Pancreas (tissue), 10 donors: ENCODE results near the gene DSP. TPM values are rescaled to one million over a fixed set of nuclear protein-coding genes. Genes with fewer than 3 reads are reported as not detected.

ENCODE experiments used
- ATAC-seq, 4 donors: fragments of 200-7000 bp; cut with Tn5 transposase; one replicate each; pipeline versions ENCODE4 v1.8.0 to v1.9.1; 2020; ENCODE audit warnings: mild to moderate bottlenecking in 4 of 4, moderate library complexity in 4 of 4
- DNase-seq, 6 donors: peaks; one replicate each; pipeline ENCODE4 v3.0.0-alpha.2; 2020
- FAIRE-seq: peaks from 2 replicates; lab custom pipeline; 2012; peaks lifted over from hg19 to GRCh38; lab: Jason Lieb, UNC
- H3K27ac ChIP-seq, 4 donors: fragments of 200-600 bp; sonication (generic); 1 replicate in 3 of 4; 2 replicates in 1 of 4; pipeline versions ENCODE4 v1.5.0 to v1.8.0; 2020
- H3K27me3 ChIP-seq, 4 donors: fragments of 200-600 bp; one replicate each; pipeline ENCODE4 v1.8.0; 2021
- H3K36me3 ChIP-seq, 3 donors: fragments of 200-600 bp; sonication (generic) in 1 of 3; one replicate each; pipeline versions ENCODE4 v1.5.0 to v1.8.0; 2020 to 2021
- H3K4me1 ChIP-seq, 3 donors: fragments of 200-600 bp; one replicate each; pipeline ENCODE4 v1.8.0; 2021
- H3K4me3 ChIP-seq, 4 donors: fragments of 200-600 bp; sonication (generic) in 2 of 4; one replicate each; pipeline versions ENCODE4 v1.5.0 to v1.8.0; 2020 to 2021
- H3K9me3 ChIP-seq, 4 donors: fragments of 200-600 bp; one replicate each; pipeline ENCODE4 v1.8.0; 2021
- CTCF ChIP-seq, 4 donors: fragments of 200-600 bp; sonication (generic) in 3 of 4; IDR thresholded peaks; one replicate each; pipeline versions ENCODE4 v1.5.0 to v1.8.0; 2021; ENCODE audit warnings: antibody characterized with exemption in 4 of 4
- WGBS, 2 donors: extraction: QIAGEN DNeasy Blood & Tissue Kit; methylation state at CpG; one replicate each; pipeline ENCODE4 v1.1.7; 2013; 5-methylcytosine and 5-hydroxymethylcytosine counted together
- intact Hi-C, 3 donors: fragments of 100-400 bp; cut with DNase I; formaldehyde crosslinking; loops; one replicate each; pipeline versions ENCODE4 v1.11.1 to v1.14.2; 2022
- polyA plus RNA-seq, 2 donors: library from polyadenylated mRNA; stranded (reverse); fragments of 200-250 nt; gene quantifications; one replicate each; pipeline ENCODE4 v1.2.3, GENCODE V29; 2013
- total RNA-seq, 6 donors: library from RNA; stranded (reverse); fragmentation: NEBNext Ultra II Directional in 4 of 6; extraction: Animal tissue kit (Norgen Biotek cat#: 25700) in 4 of 6; gene quantifications; one replicate each; pipeline versions ENCODE4 v1.2.1 to v1.2.4, GENCODE V29; 2021 to 2023
- donor health status: healthy with polysubstance abuse.
- donor health status: DM: no; HTN: no; CAD: no; lungs with moderate emphysema.
- donor health status: DM: no; HTN: no; CAD: no.
- donor health status: control.
- donor health status: control.
- donor health status: Bipolar disorder and iron deficiency.
- donor health status: DM: yes; HTN: yes; CAD: no.
- donor health status: DM: no; HTN: no; CAD: no.
- donor health status: DM: no; HTN: no; CAD: no.
- donor health status: DM: yes; HTN: yes; CAD: no.

DSP gene
- total and polyA plus RNA-seq, 8 donors = 17.3 to 139 (median 111) TPM

GRCh38 chr6:7540595-7540994 lies 876 bp upstream of the DSP start:
- no peaks in the 10 kb centered on the region for H3K36me3 ChIP-seq
- ATAC-seq = no peak
- intact Hi-C loops = no loop called here
- DNase-seq = peak in 1 of 6 donors; percentile 40
- H3K27ac ChIP-seq = peak overlapping the region; percentile 93 to 96 (median 94)
- no peak for TF ChIP-seq CTCF (IDR thresholded peaks at IDR 0.05)
- whole genome bisulfite sequencing, 2 donors = 44 to 46% methylated on average over 17 of the region's 17 CpGs
- H3K9me3 ChIP-seq = no peaks in the 10 kb centered on the region
- H3K4me3 ChIP-seq = peak overlapping the region in 3 of 4 donors; percentile 68 to 91 (median 86)
- FAIRE-seq = no peak
- H3K27me3 ChIP-seq = no peaks in the 10 kb centered on the region
- H3K4me1 ChIP-seq = peaks cover 0 to 11% (median 6%) of the 10 kb centered on the region in 3 donors

- no peak for TF ChIP-seq CTCF (IDR thresholded peaks at IDR 0.05)
- DNase-seq (peak; percentile 41 to 88 (median 62)), FAIRE-seq (no peak), ATAC-seq (peak; percentile 22 to 41 (median 37))
- H3K9me3 ChIP-seq = no peaks in the 10 kb centered on the region
- no peaks in the 10 kb centered on the region for H3K36me3 ChIP-seq
- H3K27me3 ChIP-seq = no peaks in the 10 kb centered on the region
- peak overlapping the region; percentile 62 to 91 (median 77) for H3K4me3 ChIP-seq
- H3K27ac ChIP-seq = peak overlapping the region; percentile 93 to 96 (median 94)
- WGBS, 2 donors = 0% methylated on average over 68 to 80 of the region's 80 CpGs
- intact Hi-C loops = no loop called here
- H3K4me1 ChIP-seq = peaks cover 0 to 25% (median 14%) of the 10 kb centered on the region in 3 donors
Measured at GRCh38 chr6:7542065-7542873, 798 bp downstream of the DSP start.

DNA sequence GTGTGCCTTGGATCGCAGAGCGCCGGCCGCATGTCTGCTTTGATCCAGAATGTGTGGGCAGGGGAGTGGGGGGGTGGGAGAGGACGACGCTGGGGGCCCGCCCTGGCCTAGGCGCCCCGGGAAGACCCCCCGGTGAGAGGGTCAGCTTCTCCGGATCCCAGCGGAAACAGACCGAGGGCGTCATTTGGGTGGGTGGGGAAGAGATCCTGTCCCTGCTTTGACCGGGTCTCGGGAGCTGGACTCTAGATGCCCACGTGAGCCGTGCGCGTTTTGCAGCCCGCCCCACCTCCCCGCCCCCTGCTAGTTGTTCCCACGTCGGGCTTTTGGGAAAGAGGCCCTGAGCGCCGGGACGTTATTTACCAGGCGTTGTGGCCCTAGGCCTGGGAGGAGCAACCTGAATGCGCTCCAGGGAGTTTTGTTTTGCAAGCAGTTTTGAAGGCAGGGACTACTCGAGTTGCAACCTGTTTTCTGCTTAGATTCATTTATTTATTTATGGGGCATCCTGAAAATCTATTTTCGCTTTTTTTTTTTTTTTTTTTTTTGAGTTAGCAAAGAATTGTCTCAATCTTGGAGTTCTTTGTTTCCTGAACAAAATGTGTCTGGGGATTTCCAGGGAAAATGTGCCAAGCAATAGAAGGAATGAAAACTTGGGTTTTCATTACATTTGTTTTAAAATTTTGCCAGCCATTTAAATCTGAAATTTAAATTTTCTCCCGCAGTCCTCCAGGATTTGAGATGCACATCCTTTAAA lies 1.6 kb downstream of the DSP start:
- H3K9me3 ChIP-seq = no peaks in the 10 kb centered on the region
- no peaks in the 10 kb centered on the region for H3K36me3 ChIP-seq
- no peak for FAIRE-seq
- intact Hi-C loops = no loop called here
- 1 to 2% methylated on average over 32 of the region's 32 CpGs for WGBS, 2 donors
- ATAC-seq = peak; percentile 62 to 80 (median 72)
- peaks cover 0 to 33% (median 20%) of the 10 kb centered on the region in 3 donors for H3K4me1 ChIP-seq
- peak; percentile 81 to 92 (median 86) for DNase-seq
- H3K27ac ChIP-seq = peak overlapping the region; percentile 93 to 96 (median 94)
- H3K27me3 ChIP-seq = no peaks in the 10 kb centered on the region
- peak overlapping the region; percentile 62 to 91 (median 77) for H3K4me3 ChIP-seq
- no peak for TF ChIP-seq CTCF (IDR thresholded peaks at IDR 0.05)

- no peaks in the 10 kb centered on the region for H3K27me3 ChIP-seq
- no peaks in the 10 kb centered on the region for H3K36me3 ChIP-seq
- H3K9me3 ChIP-seq = no peaks in the 10 kb centered on the region
- H3K4me3 ChIP-seq = peak overlapping the region in 3 of 4 donors; percentile 68 to 91 (median 86)
- H3K4me1 ChIP-seq = peaks cover 4 to 39% (median 29%) of the 10 kb centered on the region in 3 donors
- intact Hi-C loops = no loop called here
- no peak for TF ChIP-seq CTCF (IDR thresholded peaks at IDR 0.05)
- ATAC-seq (no peak), DNase-seq (peak in 2 of 6 donors; percentile 41 to 63), FAIRE-seq (no peak)
- H3K27ac ChIP-seq = peak overlapping the region in 3 of 4 donors; percentile 16 to 96 (median 93)
- WGBS, 2 donors = 9 to 10% methylated on average over 13 of the region's 13 CpGs
Measured at GRCh38 chr6:7543789-7544424, 2.4 kb downstream of the DSP start.
